Erythroblast (primary cell): ENCODE data around the gene BMP6.

Experiments
- GATA1 ChIP-seq: IDR thresholded peaks from 2 replicates; pipeline ENCODE4 v1.6.1; 2011; ENCODE audit warnings: low read depth, mild to moderate bottlenecking, control low read depth, low read length, moderate library complexity
- POLR2A ChIP-seq: IDR thresholded peaks from 2 replicates; pipeline ENCODE4 v1.6.1; 2011; ENCODE audit warnings: mild to moderate bottlenecking, low read length

- TF ChIP-seq POLR2A (no peak), GATA1 (no peak)
Measured at GRCh38 chr6:7825986-7826385, 100.1 kb downstream of the BMP6 start.
